Endothelial cell of umbilical vein (primary cell): Measurements from ENCODE around the gene SPNS2. TPM values are rescaled to one million over a fixed set of nuclear protein-coding genes. Genes with fewer than 3 reads are reported as not detected.

Experiments
- BruUV-seq: library from RNA; stranded (reverse); fragments of 400-500 nt; replicated peaks from 2 replicates; lab custom pipeline; 2021; lab: Mats Ljungman, UMichigan
- CTCF ChIA-PET: fragments of 300-600, 350-600 bp; sonication (Branson Sonifier 250); formaldehyde crosslinking; loops from one replicate; lab custom pipeline; 2021; ENCODE audit warnings: antibody characterized with exemption, inconsistent platforms; lab: Charles Lee
- POLR2A ChIA-PET: fragments of 300-600, 350-600 bp; sonication (Branson Sonifier 250); formaldehyde crosslinking; loops from one replicate; lab custom pipeline; 2021; ENCODE audit warnings: antibody characterized with exemption, inconsistent platforms; lab: Charles Lee
- DNase-seq: peaks from one replicate; pipeline ENCODE4 v3.0.0-alpha.2; 2011; ENCODE audit warnings: low read depth, low spot score
- FAIRE-seq: peaks from 2 replicates; lab custom pipeline; 2011; peaks lifted over from hg19 to GRCh38; lab: Jason Lieb, UNC
- H2AFZ ChIP-seq: 2 replicates; pipeline ENCODE4 v1.6.0; 2012; ENCODE audit warnings: low read depth, low read length, control low read depth, inconsistent platforms
- H3K27ac ChIP-seq: 2 replicates; pipeline ENCODE4 v1.5.1; 2011; ENCODE audit warnings: low read depth, mild to moderate bottlenecking, control low read depth, low read length, moderate library complexity; ENCODE audit not compliant: insufficient read depth
- H3K27me3 ChIP-seq, 2 experiments: 2 replicates each; pipeline versions ENCODE4 v1.6.0 to v1.6.1; 2011; ENCODE audit warnings: low read length in 2 of 2, mixed read lengths in 1 of 2; ENCODE audit not compliant: control insufficient read depth in 2 of 2, insufficient read depth in 2 of 2
- H3K36me3 ChIP-seq, 2 experiments: 2 replicates in 1 of 2; 3 replicates in 1 of 2; pipeline ENCODE4 v1.5.1; 2011; ENCODE audit warnings: low read length in 2 of 2, mild to moderate bottlenecking in 1 of 2, moderate library complexity in 1 of 2; ENCODE audit not compliant: control insufficient read depth in 2 of 2, insufficient read depth in 2 of 2; ENCODE audit errors: extremely low read depth in 1 of 2
- H3K4me1 ChIP-seq: 3 replicates; pipeline ENCODE4 v1.5.1; 2011; ENCODE audit warnings: mild to moderate bottlenecking, low read length; ENCODE audit not compliant: control insufficient read depth, insufficient read depth; ENCODE audit errors: extremely low read depth
- H3K4me2 ChIP-seq: 2 replicates; pipeline ENCODE4 v1.6.1; 2011; ENCODE audit warnings: low read length, control low read depth, mixed read lengths; ENCODE audit not compliant: insufficient read depth
- H3K4me3 ChIP-seq, 3 experiments: fragments of 200-600 bp in 1 of 3; sonication (generic), shearing (Covaris generic) in 1 of 3; replicated peaks in 1 of 3; 2 replicates each; pipeline ENCODE4 v1.5.1; 2011 to 2016; ENCODE audit warnings: control low read depth in 3 of 3, low read length in 3 of 3, mild to moderate bottlenecking in 2 of 3, inconsistent platforms in 1 of 3, low read depth in 1 of 3, moderate library complexity in 1 of 3; ENCODE audit not compliant: insufficient read depth in 1 of 3
- H3K79me2 ChIP-seq: 2 replicates; pipeline ENCODE4 v1.6.0; 2012; ENCODE audit warnings: low read length, inconsistent platforms; ENCODE audit not compliant: control insufficient read depth, insufficient read depth
- H3K9ac ChIP-seq: replicated peaks from 2 replicates; pipeline ENCODE3; 2011; ENCODE audit warnings: low read length, control low read depth; ENCODE audit not compliant: insufficient read depth; ENCODE audit errors: extremely low read depth
- H3K9me1 ChIP-seq: replicated peaks from 3 replicates; pipeline ENCODE4 v1.6.0; 2011; ENCODE audit warnings: mild to moderate bottlenecking, low read length; ENCODE audit not compliant: control insufficient read depth, insufficient read depth; ENCODE audit errors: extremely low read depth
- H3K9me3 ChIP-seq: replicated peaks from 2 replicates; pipeline ENCODE4 v1.5.1; 2012; ENCODE audit warnings: low read length, inconsistent platforms; ENCODE audit not compliant: control insufficient read depth, insufficient read depth
- H4K20me1 ChIP-seq: replicated peaks from 2 replicates; pipeline ENCODE3; 2011; ENCODE audit warnings: mild to moderate bottlenecking, low read length; ENCODE audit not compliant: control insufficient read depth, insufficient read depth; ENCODE audit errors: extremely low read depth
- CTCF ChIP-seq, 2 donors: IDR thresholded peaks; 1 replicate in 1 of 2; 2 replicates in 1 of 2; pipeline ENCODE4 v1.5.1; 2011; ENCODE audit warnings: low read length in 2 of 2, mild to moderate bottlenecking in 2 of 2, moderate library complexity in 2 of 2, control low read depth in 1 of 2, inconsistent platforms in 1 of 2, low read depth in 1 of 2; ENCODE audit not compliant: insufficient read depth in 1 of 2; ENCODE audit errors: extremely low read depth in 1 of 2
- EZH2 ChIP-seq: IDR thresholded peaks from 2 replicates; pipeline ENCODE4 v1.6.1; 2012; ENCODE audit warnings: borderline replicate concordance, low read depth, mild to moderate bottlenecking, moderate library complexity, low read length, inconsistent platforms; ENCODE audit not compliant: severe bottlenecking
- FOS ChIP-seq: IDR thresholded peaks from 2 replicates; pipeline ENCODE4 v1.6.1; 2011; ENCODE audit warnings: mild to moderate bottlenecking, low read length, moderate library complexity, borderline replicate concordance; ENCODE audit not compliant: insufficient read depth
- GATA2 ChIP-seq: IDR thresholded peaks from 2 replicates; pipeline ENCODE4 v1.7.0; 2011; ENCODE audit warnings: low read depth, mild to moderate bottlenecking, moderate library complexity, mixed read lengths, low read length; ENCODE audit not compliant: insufficient read length, insufficient read depth
- JUN ChIP-seq: IDR thresholded peaks from 2 replicates; pipeline ENCODE4 v1.6.1; 2011; ENCODE audit warnings: borderline replicate concordance, low read depth; ENCODE audit not compliant: insufficient read length, insufficient read depth
- MAX ChIP-seq: IDR thresholded peaks from 2 replicates; pipeline ENCODE4 v1.6.1; 2011; ENCODE audit not compliant: insufficient read depth, insufficient read length
- MYC ChIP-seq: IDR thresholded peaks from one replicate; pipeline ENCODE4 v1.6.1; 2011; ENCODE audit warnings: mild to moderate bottlenecking, low read depth, low read length
- POLR2A ChIP-seq: IDR thresholded peaks from 2 replicates; pipeline ENCODE4 v1.6.1; 2012; ENCODE audit warnings: low read depth, mild to moderate bottlenecking, control low read depth, low read length
- POLR2AphosphoS5 ChIP-seq: IDR thresholded peaks from 2 replicates; pipeline ENCODE4 v1.6.1; 2012; ENCODE audit warnings: low read depth, mild to moderate bottlenecking, control low read depth, low read length, moderate library complexity; ENCODE audit not compliant: insufficient read depth
- dilution Hi-C: fragments of 300-500 bp; cut with MboI; formaldehyde crosslinking; loops from one replicate; pipeline ENCODE4 v1.15.0; 2019; ENCODE audit warnings: low sequenced_read_pairs; ENCODE audit not compliant: extremely low pct_ligation_motif_present
- intact Hi-C: fragments of 100-400 bp; cut with micrococcal nuclease; formaldehyde crosslinking; loops from one replicate; pipeline ENCODE4 v1.10.0; 2022
- polyA plus RNA-seq, 4 experiments: library from polyadenylated mRNA; depleted of rRNA in 3 of 4; stranded (reverse) in 3 of 4; unstranded in 1 of 4; fragments of >200 nt; gene quantifications; 2 replicates each; pipeline versions ENCODE4 v1.2.1 to v1.2.3, GENCODE V29; 2011 to 2012; ENCODE audit warnings: missing spikeins in 1 of 4
- total RNA-seq: library from RNA; stranded (reverse); gene quantifications from 2 replicates; pipeline ENCODE4 v1.2.3, GENCODE V29; 2021

Gene SPNS2
- total and polyA plus RNA-seq, 2 donors (not counting 3 experiments of a cell fraction or from before 2014, with no cell fraction given), result 70.2 to 77.3 TPM

- no peak overlapping the region for H3K4me3 ChIP-seq
Observed at GRCh38 chr17:4488989-4489595, 9.6 kb upstream of the SPNS2 start.

More at GRCh38 chr17:4488989-4489595, 9.6 kb upstream of the SPNS2 start:
- H2AFZ ChIP-seq, result no peak overlapping the region
- no peaks in the 10 kb centered on the region for H4K20me1 ChIP-seq
- no peak overlapping the region for H3K9ac ChIP-seq
- no peaks in the 10 kb centered on the region for H3K9me1 ChIP-seq
- FAIRE-seq (no peak), DNase-seq (no peak)
- no peaks in the 10 kb centered on the region for H3K79me2 ChIP-seq
- no peaks in the 10 kb centered on the region for H3K36me3 ChIP-seq
- H3K4me1 ChIP-seq, result no peaks in the 10 kb centered on the region
- H3K4me2 ChIP-seq, result no peak overlapping the region
- dilution Hi-C loops, result no loop called here
- TF ChIP-seq POLR2A (no peak), GATA2 (no peak), MYC (no peak), JUN (no peak), CTCF (IDR thresholded peaks at IDR 0.05; ENCODE audit: extremely low read depth in 1 of 2, insufficient read depth in 1 of 2, low read depth in 1 of 2, low read length in 2 of 2) (no peak), EZH2 (no peak), POLR2AphosphoS5 (no peak), MAX (no peak), FOS (no peak)
- no peaks in the 10 kb centered on the region for H3K27me3 ChIP-seq
- CTCF ChIA-PET, result interaction anchor here (0.8 kb wide), 1 partner anchor 78 kb away, joined by 3 read pairs; no protein-coding TSS in a partner anchor
- BruUV-seq, result no TSS peak
- H3K9me3 ChIP-seq, result no peaks in the 10 kb centered on the region
- intact Hi-C loops, result no loop called here
- no peak overlapping the region for H3K27ac ChIP-seq
- POLR2A ChIA-PET, result no interaction called here
